ENCODE results near the gene CYSTM1. TPM values are rescaled to one million over a fixed set of nuclear protein-coding genes. Genes with fewer than 3 reads are reported as not detected.
A peak's percentile ranks its signal among the peaks of the same experiment; 100 is the strongest.

The CYSTM1 gene
- total RNA-seq, 1 experiment from 2014 or later = 27.2 TPM

- intact Hi-C loops (cut with micrococcal nuclease; ENCODE audit: unreplicated experiment) = no loop called here
- no peak overlapping the region for H2AFZ ChIP-seq
- H3K36me3 ChIP-seq (ENCODE audit: low read depth) = no peaks in the 10 kb centered on the region
- H3F3A ChIP-seq (ENCODE audit: insufficient read depth, low read depth) = no peaks in the 10 kb centered on the region
- no peaks in the 10 kb centered on the region for H3K9me2 ChIP-seq (ENCODE audit: insufficient read depth)
- H3K9me3 ChIP-seq (ENCODE audit: insufficient read depth, low read depth) = no peaks in the 10 kb centered on the region; the same call in 1 of the 2 replicates
- H3K27ac ChIP-seq = peak overlapping the region; percentile 27; the same call in 1 of the 2 replicates
- no peak for DNase-seq
- no peak overlapping the region for H3K4me2 ChIP-seq
- ChIA-PET POLR2A (ENCODE audit: unreplicated experiment) (interaction anchor here (0.5 to 0.7 kb wide), 2 partner anchors 529 to 658 kb away, joined by 3 read pairs; no protein-coding TSS in a partner anchor), CTCF (no interaction called here)
- no peak overlapping the region for H3K4me3 ChIP-seq
- BruUV-seq (replicated peaks) = no TSS peak
- H3K4me1 ChIP-seq (replicated peaks; ENCODE audit: insufficient read depth) = 0 out of 2 replicates have a peak, but pooled peaks cover 5% of the 10 kb centered on the region
- H3K79me2 ChIP-seq (ENCODE audit: low read depth) = no peaks in the 10 kb centered on the region; the same call in 1 of the 2 replicates
- TF ChIP-seq CTCF (conservative IDR thresholded peaks at IDR 0.05) (no peak), EZH2 (IDR thresholded peaks at IDR 0.05; ENCODE audit: low read depth) (no peak)
- H4K20me1 ChIP-seq (ENCODE audit: insufficient read depth) = no peaks in the 10 kb centered on the region
- H3K27me3 ChIP-seq (ENCODE audit: insufficient read depth, low read depth) = no peaks in the 10 kb centered on the region
Measured at GRCh38 chr5:140189977-140190871, 15.2 kb downstream of the CYSTM1 start.

GRCh38 chr5:140190872-140191218 is 15.9 kb downstream of the CYSTM1 start:
- H3K27me3 ChIP-seq (ENCODE audit: insufficient read depth, low read depth) = no peaks in the 10 kb centered on the region
- TF ChIP-seq CTCF (conservative IDR thresholded peaks at IDR 0.05) (no peak), EZH2 (IDR thresholded peaks at IDR 0.05; ENCODE audit: low read depth) (no peak)
- H3K9me2 ChIP-seq (ENCODE audit: insufficient read depth) = no peaks in the 10 kb centered on the region
- no TSS peak for BruUV-seq (replicated peaks)
- ChIA-PET CTCF (no interaction called here), POLR2A (ENCODE audit: unreplicated experiment) (interaction anchor here (0.5 kb wide), 1 partner anchor 530 kb away, joined by 3 read pairs; no protein-coding TSS in a partner anchor)
- H3K4me2 ChIP-seq = no peak overlapping the region
- no peaks in the 10 kb centered on the region for H4K20me1 ChIP-seq (ENCODE audit: insufficient read depth)
- H3K27ac ChIP-seq = peak overlapping the region; percentile 27; the same call in 1 of the 2 replicates
- H2AFZ ChIP-seq = no peak overlapping the region
- no peaks in the 10 kb centered on the region; the same call in 1 of the 2 replicates for H3K79me2 ChIP-seq (ENCODE audit: low read depth)
- H3K4me3 ChIP-seq = no peak overlapping the region
- H3K4me1 ChIP-seq (replicated peaks; ENCODE audit: insufficient read depth) = 0 out of 2 replicates have a peak, but pooled peaks cover 5% of the 10 kb centered on the region
- no peaks in the 10 kb centered on the region for H3F3A ChIP-seq (ENCODE audit: insufficient read depth, low read depth)
- intact Hi-C loops (cut with micrococcal nuclease; ENCODE audit: unreplicated experiment) = no loop called here
- no peaks in the 10 kb centered on the region; the same call in 1 of the 2 replicates for H3K9me3 ChIP-seq (ENCODE audit: insufficient read depth, low read depth)
- no peaks in the 10 kb centered on the region for H3K36me3 ChIP-seq (ENCODE audit: low read depth)
- no peak for DNase-seq

- H4K20me1 ChIP-seq (ENCODE audit: insufficient read depth) = no peaks in the 10 kb centered on the region
- H3K9me3 ChIP-seq (ENCODE audit: insufficient read depth, low read depth) = no peaks in the 10 kb centered on the region; the same call in 1 of the 2 replicates
- CTCF ChIA-PET = no interaction called here
- no peaks in the 10 kb centered on the region for H3K36me3 ChIP-seq (ENCODE audit: low read depth)
- TF ChIP-seq EZH2 (IDR thresholded peaks at IDR 0.05; ENCODE audit: low read depth) = no peak
- TF ChIP-seq CTCF (conservative IDR thresholded peaks at IDR 0.05) = no peak
- H3K4me3 ChIP-seq = no peak overlapping the region
- no peak for DNase-seq
- H3F3A ChIP-seq (ENCODE audit: insufficient read depth, low read depth) = no peaks in the 10 kb centered on the region
- H3K4me2 ChIP-seq = no peak overlapping the region
- H3K27me3 ChIP-seq (ENCODE audit: insufficient read depth, low read depth) = no peaks in the 10 kb centered on the region
- BruUV-seq (replicated peaks) = no TSS peak
- no peak overlapping the region for H3K27ac ChIP-seq
- no peaks in the 10 kb centered on the region for H3K9me2 ChIP-seq (ENCODE audit: insufficient read depth)
- POLR2A ChIA-PET (ENCODE audit: unreplicated experiment) = no interaction called here
- H3K79me2 ChIP-seq (ENCODE audit: low read depth) = no peaks in the 10 kb centered on the region; the same call in 1 of the 2 replicates
- H3K4me1 ChIP-seq (replicated peaks; ENCODE audit: insufficient read depth) = 0 out of 2 replicates have a peak, but pooled peaks cover 5% of the 10 kb centered on the region
- intact Hi-C loops (cut with micrococcal nuclease; ENCODE audit: unreplicated experiment) = no loop called here
- H2AFZ ChIP-seq = no peak overlapping the region
Measured at GRCh38 chr5:140192715-140193430, 17.9 kb downstream of the CYSTM1 start.
